SK-N-SH (cell line): ENCODE measurements around the gene DDO. TPM values are rescaled to one million over a fixed set of nuclear protein-coding genes. Genes with fewer than 3 reads are reported as not detected.

ENCODE experiments used
- CTCF ChIA-PET: fragments of 300-600, 350-600 bp; formaldehyde crosslinking; extraction: SDS; loops from one replicate; lab custom pipeline; 2021; lab: Yijun Ruan, JAX
- POLR2A ChIA-PET: fragments of 350-600 bp; sonication (Branson Sonifier 250); formaldehyde crosslinking; extraction: SDS; loops from one replicate; lab custom pipeline; 2020; ENCODE audit warnings: antibody characterized with exemption, inconsistent platforms; lab: Yijun Ruan, JAX
- DNase-seq: peaks from one replicate; pipeline ENCODE4 v3.0.0; 2012
- H2AFZ ChIP-seq: fragments of 200-600 bp; sonication (generic); 2 replicates; pipeline ENCODE4 v1.8.1; 2016; ENCODE audit warnings: antibody characterized with exemption, mild to moderate bottlenecking, low read depth
- H3F3A ChIP-seq: fragments of 200-600 bp; sonication (generic); replicated peaks from 2 replicates; pipeline ENCODE3; 2016; ENCODE audit warnings: antibody characterized with exemption, mild to moderate bottlenecking; ENCODE audit not compliant: insufficient read depth
- H3K27ac ChIP-seq, 2 experiments: fragments of 200-500 bp in 1 of 2; fragments of 200-600 bp in 1 of 2; sonication (Bioruptor generic) in 1 of 2; sonication (generic), shearing (Covaris generic) in 1 of 2; 2 replicates each; pipeline versions ENCODE4 v1.5.1 to v1.6.1; 2014 to 2016; ENCODE audit warnings: low read depth in 2 of 2, inconsistent platforms in 1 of 2, low read length in 1 of 2, mild to moderate bottlenecking in 1 of 2, mixed read lengths in 1 of 2
- H3K27me3 ChIP-seq: fragments of 200-600 bp; sonication (generic), shearing (Covaris generic); 2 replicates; pipeline ENCODE4 v1.6.1; 2016; ENCODE audit warnings: mixed run types; ENCODE audit not compliant: insufficient read depth
- H3K36me3 ChIP-seq, 2 experiments: fragments of 200-500 bp in 1 of 2; fragments of 200-600 bp in 1 of 2; sonication (Bioruptor generic) in 1 of 2; sonication (generic) in 1 of 2; replicated peaks in 1 of 2; 2 replicates each; pipeline versions ENCODE3 to v1.5.1; 2014 to 2016; ENCODE audit warnings: low read length in 1 of 2, mild to moderate bottlenecking in 1 of 2; ENCODE audit not compliant: insufficient read depth in 2 of 2, control insufficient read depth in 1 of 2
- H3K4me1 ChIP-seq, 2 experiments: fragments of 200-500 bp in 1 of 2; fragments of 200-600 bp in 1 of 2; sonication (Bioruptor generic) in 1 of 2; sonication (generic), shearing (Covaris generic) in 1 of 2; 2 replicates each; pipeline versions ENCODE4 v1.5.1 to v1.6.1; 2014 to 2016; ENCODE audit warnings: low read depth in 1 of 2, low read length in 1 of 2, mixed run types in 1 of 2; ENCODE audit not compliant: insufficient read depth in 2 of 2, control insufficient read depth in 1 of 2
- H3K4me2 ChIP-seq: fragments of 200-600 bp; sonication (generic), shearing (Covaris generic); 2 replicates; pipeline ENCODE4 v1.6.1; 2017; ENCODE audit warnings: mixed run types
- H3K4me3 ChIP-seq, 2 experiments: fragments of 200-500 bp in 1 of 2; fragments of 200-600 bp in 1 of 2; sonication (Bioruptor generic) in 1 of 2; sonication (generic), shearing (Covaris generic) in 1 of 2; 2 replicates each; pipeline versions ENCODE4 v1.5.1 to v1.8.1; 2014 to 2016; ENCODE audit warnings: low read depth in 2 of 2, inconsistent platforms in 1 of 2, low read length in 1 of 2, mild to moderate bottlenecking in 1 of 2, mixed read lengths in 1 of 2, moderate library complexity in 1 of 2
- H3K79me2 ChIP-seq: fragments of 200-600 bp; sonication (generic); 2 replicates; pipeline ENCODE4 v1.8.1; 2017; ENCODE audit warnings: mild to moderate bottlenecking; ENCODE audit not compliant: insufficient read depth
- H3K9ac ChIP-seq: fragments of 200-600 bp; sonication (generic); 2 replicates; pipeline ENCODE4 v1.6.1; 2017; ENCODE audit warnings: mixed run types
- H3K9me2 ChIP-seq: fragments of 200-600 bp; sonication (generic); 2 replicates; pipeline ENCODE4 v1.6.1; 2017; ENCODE audit warnings: mixed run types
- H3K9me3 ChIP-seq: fragments of 200-600 bp; sonication (generic); 2 replicates; pipeline ENCODE4 v1.6.1; 2017; ENCODE audit warnings: mixed run types, mild to moderate bottlenecking, moderate library complexity
- H4K20me1 ChIP-seq: fragments of 200-600 bp; sonication (generic); 2 replicates; pipeline ENCODE4 v1.6.1; 2017; ENCODE audit warnings: mild to moderate bottlenecking, mixed run types; ENCODE audit not compliant: insufficient read depth
- CHD2 ChIP-seq: fragments of 150-350 bp; IDR thresholded peaks from 2 replicates; pipeline ENCODE4 v1.6.1; 2018; ENCODE audit warnings: low read length; ENCODE audit not compliant: partially characterized antibody
- EP300 ChIP-seq, 2 experiments: IDR thresholded peaks; 2 replicates each; pipeline versions ENCODE4 v1.4.0 to v1.6.1; 2012; ENCODE audit warnings: borderline replicate concordance in 1 of 2, low read depth in 1 of 2, low read length in 1 of 2
- FOSL2 ChIP-seq: IDR thresholded peaks from 2 replicates; pipeline ENCODE4 v1.4.0; 2012; ENCODE audit warnings: low read depth, mild to moderate bottlenecking, moderate library complexity, borderline replicate concordance
- FOXM1 ChIP-seq: IDR thresholded peaks from 2 replicates; pipeline ENCODE4 v1.4.0; 2012; ENCODE audit warnings: low read depth, mild to moderate bottlenecking
- GATA2 ChIP-seq: sonication (generic); formaldehyde crosslinking; IDR thresholded peaks from 2 replicates; pipeline ENCODE4 v1.5.0; 2020; ENCODE audit warnings: mild to moderate bottlenecking, missing genetic modification reagents
- JUND ChIP-seq: IDR thresholded peaks from 2 replicates; pipeline ENCODE4 v1.4.0; 2012
- MAX ChIP-seq: IDR thresholded peaks from 2 replicates; pipeline ENCODE4 v1.4.0; 2012; ENCODE audit warnings: low read depth
- MEF2A ChIP-seq: IDR thresholded peaks from 2 replicates; pipeline ENCODE4 v1.4.0; 2012; ENCODE audit warnings: low read depth, borderline replicate concordance
- MXI1 ChIP-seq: IDR thresholded peaks from 2 replicates; pipeline ENCODE4 v1.6.1; 2012; ENCODE audit warnings: mild to moderate bottlenecking, low read depth, low read length, improper control_type of control experiment
- NFIC ChIP-seq: IDR thresholded peaks from 2 replicates; pipeline ENCODE4 v1.4.0; 2012; ENCODE audit warnings: borderline replicate concordance
- NRF1 ChIP-seq: IDR thresholded peaks from 2 replicates; pipeline ENCODE4 v1.6.1; 2012; ENCODE audit warnings: low read depth, mild to moderate bottlenecking, low read length
- PBX3 ChIP-seq: IDR thresholded peaks from 2 replicates; pipeline ENCODE4; 2012
- RCOR1 ChIP-seq: fragments of 150-350 bp; IDR thresholded peaks from 2 replicates; pipeline ENCODE4 v1.6.1; 2017; ENCODE audit warnings: antibody characterized with exemption, low read length
- RFX5 ChIP-seq: IDR thresholded peaks from 2 replicates; pipeline ENCODE4 v1.6.1; 2012; ENCODE audit warnings: mild to moderate bottlenecking, improper control_type of control experiment, low read length
- SIN3A ChIP-seq: IDR thresholded peaks from 2 replicates; pipeline ENCODE4 v1.6.1; 2012; ENCODE audit warnings: low read depth, mild to moderate bottlenecking, low read length, moderate library complexity, borderline replicate concordance
- SMC3 ChIP-seq: IDR thresholded peaks from 2 replicates; pipeline ENCODE4 v1.6.1; 2012; ENCODE audit warnings: low read depth, low read length, improper control_type of control experiment
- TAF1 ChIP-seq: IDR thresholded peaks from 2 replicates; pipeline ENCODE4 v1.6.1; 2012; ENCODE audit warnings: low read depth, mild to moderate bottlenecking, low read length, moderate library complexity, borderline replicate concordance
- TCF12 ChIP-seq: IDR thresholded peaks from 2 replicates; pipeline ENCODE4 v1.4.0; 2012
- TEAD4 ChIP-seq: IDR thresholded peaks from 2 replicates; pipeline ENCODE4 v1.4.0; 2012; ENCODE audit warnings: mild to moderate bottlenecking, borderline replicate concordance; ENCODE audit not compliant: insufficient read depth
- USF1 ChIP-seq: IDR thresholded peaks from 2 replicates; pipeline ENCODE4 v1.4.0; 2012; ENCODE audit warnings: low read depth, borderline replicate concordance
- YY1 ChIP-seq: IDR thresholded peaks from 2 replicates; pipeline ENCODE4 v1.4.0; 2012; ENCODE audit warnings: low read depth, mild to moderate bottlenecking
- WGBS: methylation state at CpG from one replicate; pipeline ENCODE4 v1.1.6; 2017; ENCODE audit warnings: low lambda C conversion rate; 5-methylcytosine and 5-hydroxymethylcytosine counted together
- polyA plus RNA-seq, 3 experiments: library from polyadenylated mRNA; depleted of rRNA; stranded (reverse); fragments of >200 nt; gene quantifications; 2 replicates each; pipeline ENCODE4 v1.2.3, GENCODE V29; 2012

DDO gene
- polyA plus RNA-seq, 1 of the 3 experiments (the other 2 are of a cell fraction), result 0.79 TPM

GRCh38 chr6:110401585-110402176 lies 13.7 kb downstream of the DDO start:
- Histone ChIP-seq H3K9me2 (no peaks in the 10 kb centered on the region), H3K27ac (no peak overlapping the region), H3K27me3 (no peaks in the 10 kb centered on the region), H2AFZ (no peak overlapping the region), H3K9ac (no peak overlapping the region), H3K4me3 (no peak overlapping the region), H4K20me1 (no peaks in the 10 kb centered on the region), H3K4me1 (no peaks in the 10 kb centered on the region), H3K4me2 (no peak overlapping the region), H3K36me3 (no peaks in the 10 kb centered on the region), H3F3A (no peaks in the 10 kb centered on the region), H3K79me2 (no peaks in the 10 kb centered on the region), H3K9me3 (no peaks in the 10 kb centered on the region)
- POLR2A ChIA-PET, result no interaction called here
- DNase-seq, result no peak
- CTCF ChIA-PET, result interaction anchor here (0.7 kb wide), 1 partner anchor 349 kb away, joined by 3 read pairs; no protein-coding TSS in a partner anchor
- TF ChIP-seq CHD2, result no peak
- TF ChIP-seq USF1, result no peak
- no peak for TF ChIP-seq SMC3
- no peak for TF ChIP-seq MAX
- no peak for TF ChIP-seq YY1
- 67% methylated on average over 4 of the region's 4 CpGs for WGBS

- H3K4me2 ChIP-seq, result no peak overlapping the region
- no peaks in the 10 kb centered on the region for H3F3A ChIP-seq
- H3K9me2 ChIP-seq, result no peaks in the 10 kb centered on the region
- CTCF ChIA-PET, result no interaction called here
- H3K9me3 ChIP-seq, result no peaks in the 10 kb centered on the region
- 98% methylated on average over 8 of the region's 18 CpGs for WGBS
- DNase-seq, result no peak
- H3K27me3 ChIP-seq, result no peaks in the 10 kb centered on the region
- no peaks in the 10 kb centered on the region for H3K4me1 ChIP-seq
- no peak overlapping the region for H3K27ac ChIP-seq
- no peak overlapping the region for H3K4me3 ChIP-seq
- no peak overlapping the region for H2AFZ ChIP-seq
- H3K36me3 ChIP-seq, result no peaks in the 10 kb centered on the region
- POLR2A ChIA-PET, result no interaction called here
- H3K79me2 ChIP-seq, result no peaks in the 10 kb centered on the region
- H3K9ac ChIP-seq, result no peak overlapping the region
- no peaks in the 10 kb centered on the region for H4K20me1 ChIP-seq
- TF ChIP-seq JUND (no peak), MXI1 (no peak)
Observed at GRCh38 chr6:110400208-110400607, 15.2 kb downstream of the DDO start.

- no peak overlapping the region for H3K9ac ChIP-seq
- no peaks in the 10 kb centered on the region for H3K9me3 ChIP-seq
- H3F3A ChIP-seq, result no peaks in the 10 kb centered on the region
- no peak for DNase-seq
- H3K27ac ChIP-seq, result no peak overlapping the region
- H2AFZ ChIP-seq, result no peak overlapping the region
- no peaks in the 10 kb centered on the region for H4K20me1 ChIP-seq
- 87% methylated on average over 24 of the region's 43 CpGs for WGBS
- no peaks in the 10 kb centered on the region for H3K27me3 ChIP-seq
- H3K79me2 ChIP-seq, result no peaks in the 10 kb centered on the region
- no peaks in the 10 kb centered on the region for H3K4me1 ChIP-seq
- CTCF ChIA-PET, result interaction anchor here (3.5 kb wide), 1 partner anchor 360 kb away, joined by 15 read pairs; no protein-coding TSS in a partner anchor
- POLR2A ChIA-PET, result no interaction called here
- H3K36me3 ChIP-seq, result no peaks in the 10 kb centered on the region
- H3K4me2 ChIP-seq, result no peak overlapping the region
- no peak overlapping the region for H3K4me3 ChIP-seq
- H3K9me2 ChIP-seq, result no peaks in the 10 kb centered on the region
- no peak for TF ChIP-seq FOXM1
- TF ChIP-seq NFIC, result no peak
- no peak for TF ChIP-seq NRF1
- TF ChIP-seq EP300 (IDR thresholded peaks at IDR 0.05; ENCODE audit: borderline replicate concordance in 1 of 2, low read depth in 1 of 2, low read length in 1 of 2), result no peak
- TF ChIP-seq SIN3A, result no peak
- TF ChIP-seq TEAD4, result no peak
- TF ChIP-seq TAF1, result no peak
- TF ChIP-seq GATA2 (CRISPR knock-in tag), result no peak
- TF ChIP-seq JUND, result no peak
- no peak for TF ChIP-seq MEF2A
- TF ChIP-seq TCF12, result no peak
- no peak for TF ChIP-seq FOSL2
- no peak for TF ChIP-seq MAX
- TF ChIP-seq RFX5, result no peak
- TF ChIP-seq RCOR1, result no peak
- TF ChIP-seq PBX3, result no peak
Observed at GRCh38 chr6:110399219-110400071, 15.9 kb downstream of the DDO start.
